T-helper 9 cell (primary cell): ENCODE data around the gene TMEM205.
"Not testable (repeated sequence)": the region's sequence is repeated elsewhere in the genome, so short reads cannot be mapped to it uniquely, and the experiment has no call there.

Experiments
- DNase-seq: peaks from one replicate; pipeline ENCODE4 v3.0.0-alpha.2; 2020

Gene TMEM205

GRCh38 chr19:11370744-11371143 lies 24.7 kb upstream of the TMEM205 start:
- no peak for DNase-seq

- DNase-seq = no peak
These were observed 21.5 kb upstream of the TMEM205 start for GRCh38 chr19:11367528-11367927.

- DNase-seq = no peak
These were observed 19.6 kb upstream of the TMEM205 start for GRCh38 chr19:11365557-11366117.

GRCh38 chr19:11364935-11365334 lies 18.9 kb upstream of the TMEM205 start:
- no peak for DNase-seq

- no peak for DNase-seq
These were observed 18.3 kb upstream of the TMEM205 start for GRCh38 chr19:11364296-11364904.

- no peak for DNase-seq
These were observed 17.8 kb upstream of the TMEM205 start for GRCh38 chr19:11363881-11364280.

GRCh38 chr19:11361771-11362731 lies 16.0 kb upstream of the TMEM205 start:
- DNase-seq = no peak

- DNase-seq = no peak
These were observed 15.1 kb upstream of the TMEM205 start for GRCh38 chr19:11361037-11361770.

- no peak for DNase-seq
These were observed 13.4 kb upstream of the TMEM205 start for GRCh38 chr19:11359421-11359820.

- DNase-seq = no peak
These were observed 10.8 kb upstream of the TMEM205 start for GRCh38 chr19:11356676-11357550.

- DNase-seq = no peak
These were observed 10.0 kb upstream of the TMEM205 start for GRCh38 chr19:11356074-11356397.

GRCh38 chr19:11355160-11356073 lies 9.3 kb upstream of the TMEM205 start, which contains the start of gene PLPPR2:
PLPPR2 (plus strand) TSS chr19:11355432; CDS start chr19:11357674, 2,242 bp downstream.
- DNase-seq = peak; percentile 77

GRCh38 chr19:11354102-11354501 lies 8.0 kb upstream of the TMEM205 start:
- not testable (repeated sequence) for DNase-seq

GRCh38 chr19:11349171-11349570 lies 3.1 kb upstream of the TMEM205 start:
- no peak for DNase-seq

- no peak for DNase-seq
These were observed 1.5 kb upstream of the TMEM205 start for GRCh38 chr19:11347546-11348039.

- no peak for DNase-seq
These were observed 805 bp downstream of the TMEM205 start for GRCh38 chr19:11345122-11345803.

GRCh38 chr19:11342429-11342828 lies 3.6 kb downstream of the TMEM205 start:
- no peak for DNase-seq

- DNase-seq = not testable (repeated sequence)
These were observed 6.0 kb downstream of the TMEM205 start for GRCh38 chr19:11340099-11340467.

GRCh38 chr19:11339254-11340098 lies 6.6 kb downstream of the TMEM205 start, which contains the start of gene RAB3D:
RAB3D (minus strand) TSS chr19:11339657; CDS start chr19:11337399, 2,258 bp downstream.
- DNase-seq = peak; percentile 59
